ENCODE results near the gene IFITM10. TPM values are rescaled to one million over a fixed set of nuclear protein-coding genes. Genes with fewer than 3 reads are reported as not detected.

Gene IFITM10
- total RNA-seq, 1 experiment from 2014 or later, result 1.0 TPM

- no peak for DNase-seq (ENCODE audit: extremely low read depth, low read depth)
Measured at GRCh38 chr11:1742371-1742770, 8.0 kb downstream of the IFITM10 start.

GRCh38 chr11:1741741-1742140 is 8.7 kb downstream of the IFITM10 start:
- no peak for DNase-seq (ENCODE audit: extremely low read depth, low read depth)

- no peak for DNase-seq (ENCODE audit: extremely low read depth, low read depth)
Measured at GRCh38 chr11:1740786-1741530, 9.4 kb downstream of the IFITM10 start.

- no peak for DNase-seq (ENCODE audit: extremely low read depth, low read depth)
Measured at GRCh38 chr11:1739576-1739975, 10.8 kb downstream of the IFITM10 start.

GRCh38 chr11:1738380-1738779 is 12.0 kb downstream of the IFITM10 start:
- DNase-seq (ENCODE audit: extremely low read depth, low read depth), result no peak

- DNase-seq (ENCODE audit: extremely low read depth, low read depth), result no peak
Measured at GRCh38 chr11:1737080-1737757, 13.2 kb downstream of the IFITM10 start.

- no peak for DNase-seq (ENCODE audit: extremely low read depth, low read depth)
Measured at GRCh38 chr11:1736447-1736992, 13.9 kb downstream of the IFITM10 start.

GRCh38 chr11:1735271-1735670 is 15.1 kb downstream of the IFITM10 start:
- DNase-seq (ENCODE audit: extremely low read depth, low read depth), result no peak

GRCh38 chr11:1734641-1735081 is 15.7 kb downstream of the IFITM10 start:
- DNase-seq (ENCODE audit: extremely low read depth, low read depth), result no peak

GRCh38 chr11:1733716-1734640 is 16.4 kb downstream of the IFITM10 start:
- no peak for DNase-seq (ENCODE audit: extremely low read depth, low read depth)

- no peak for DNase-seq (ENCODE audit: extremely low read depth, low read depth)
Measured at GRCh38 chr11:1733009-1733715, 17.2 kb downstream of the IFITM10 start.

- DNase-seq (ENCODE audit: extremely low read depth, low read depth), result no peak
Measured at GRCh38 chr11:1732418-1733008, 17.9 kb downstream of the IFITM10 start.

- no peak for DNase-seq (ENCODE audit: extremely low read depth, low read depth)
Measured at GRCh38 chr11:1731451-1732059, 18.8 kb downstream of the IFITM10 start.

GRCh38 chr11:1730059-1730629 is 20.3 kb downstream of the IFITM10 start:
- no peak for DNase-seq (ENCODE audit: extremely low read depth, low read depth)

- no peak for DNase-seq (ENCODE audit: extremely low read depth, low read depth)
Measured at GRCh38 chr11:1729692-1730011, 20.7 kb downstream of the IFITM10 start.

GRCh38 chr11:1728931-1729691 is 21.3 kb downstream of the IFITM10 start:
- no peak for DNase-seq (ENCODE audit: extremely low read depth, low read depth)

GRCh38 chr11:1728301-1728700 is 22.1 kb downstream of the IFITM10 start:
- DNase-seq (ENCODE audit: extremely low read depth, low read depth), result no peak

- DNase-seq (ENCODE audit: extremely low read depth, low read depth), result no peak
Measured at GRCh38 chr11:1727861-1728260, 22.5 kb downstream of the IFITM10 start.
